Muscle layer of duodenum (tissue), 2 donors: Measurements from ENCODE around the gene ATP6AP1.

Experiments used
- H3K27ac ChIP-seq: one replicate; pipeline ENCODE4 v1.7.0; 2013; ENCODE audit warnings: mild to moderate bottlenecking, low read length
- H3K27me3 ChIP-seq: one replicate; pipeline ENCODE4 v1.7.0; 2013; ENCODE audit warnings: low read depth, mild to moderate bottlenecking, control low read depth, low read length
- H3K36me3 ChIP-seq, 2 donors: one replicate each; pipeline ENCODE4 v1.7.0; 2013; ENCODE audit warnings: low read length in 2 of 2, control low read depth in 1 of 2, mild to moderate bottlenecking in 1 of 2; ENCODE audit not compliant: insufficient read depth in 2 of 2, control insufficient read depth in 1 of 2
- H3K4me1 ChIP-seq, 2 donors: one replicate each; pipeline ENCODE4 v1.7.0; 2013; ENCODE audit warnings: low read length in 2 of 2, mild to moderate bottlenecking in 2 of 2, control low read depth in 1 of 2, moderate library complexity in 1 of 2; ENCODE audit not compliant: insufficient read depth in 2 of 2, control insufficient read depth in 1 of 2
- H3K4me3 ChIP-seq, 2 donors: one replicate each; pipeline ENCODE4 v1.7.0; 2013; ENCODE audit warnings: low read length in 2 of 2, low read depth in 1 of 2, mild to moderate bottlenecking in 1 of 2
- H3K9me3 ChIP-seq, 2 donors: one replicate each; pipeline ENCODE4 v1.7.0; 2013; ENCODE audit warnings: low read length in 2 of 2, control low read depth in 1 of 2, mild to moderate bottlenecking in 1 of 2; ENCODE audit not compliant: control insufficient read depth in 1 of 2
- donor health status: healthy.

Gene ATP6AP1

DNA sequence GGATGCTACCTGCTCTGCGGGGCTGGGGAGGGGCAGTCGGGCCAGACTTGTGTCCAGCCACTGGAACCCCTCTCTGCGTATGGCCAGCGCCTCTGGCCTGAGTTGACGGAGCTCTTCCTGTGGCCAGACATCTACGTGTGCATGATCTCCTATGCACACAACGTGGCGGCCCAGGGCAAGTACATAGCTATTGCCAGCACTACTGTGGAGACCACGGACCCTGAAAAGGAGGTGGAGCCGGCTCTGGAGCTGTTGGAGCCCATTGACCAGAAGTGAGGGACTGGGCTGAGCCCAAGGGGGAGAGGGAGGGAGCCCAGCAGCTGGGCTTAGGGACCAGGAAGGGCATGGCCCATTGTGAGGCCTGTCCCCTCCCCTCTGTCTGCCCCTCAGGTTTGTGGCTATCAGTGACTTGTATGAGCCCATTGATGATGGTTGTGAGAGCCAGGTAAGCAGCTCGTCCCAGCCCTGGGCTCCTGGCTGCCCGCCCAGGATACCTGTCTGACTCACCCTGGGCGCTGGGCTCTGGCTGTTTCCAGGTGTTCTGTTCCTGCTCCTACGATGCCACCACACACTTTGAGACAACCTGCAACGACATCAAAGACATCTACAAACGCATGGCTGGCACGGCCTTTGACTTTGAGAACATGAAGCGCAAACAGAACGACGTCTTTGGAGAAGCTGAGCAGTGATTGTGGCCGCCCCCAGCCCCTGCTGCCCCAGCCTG lies 13.7 kb downstream of the ATP6AP1 start:
- H3K4me1 ChIP-seq, result peaks cover 2 to 31% of the 10 kb centered on the region in 2 donors
- H3K27me3 ChIP-seq, result no peaks in the 10 kb centered on the region
- no peak overlapping the region for H3K4me3 ChIP-seq
- no peak overlapping the region for H3K27ac ChIP-seq
- H3K36me3 ChIP-seq, result peaks cover 0 to 28% of the 10 kb centered on the region in 2 donors
- no peaks in the 10 kb centered on the region for H3K9me3 ChIP-seq

DNA sequence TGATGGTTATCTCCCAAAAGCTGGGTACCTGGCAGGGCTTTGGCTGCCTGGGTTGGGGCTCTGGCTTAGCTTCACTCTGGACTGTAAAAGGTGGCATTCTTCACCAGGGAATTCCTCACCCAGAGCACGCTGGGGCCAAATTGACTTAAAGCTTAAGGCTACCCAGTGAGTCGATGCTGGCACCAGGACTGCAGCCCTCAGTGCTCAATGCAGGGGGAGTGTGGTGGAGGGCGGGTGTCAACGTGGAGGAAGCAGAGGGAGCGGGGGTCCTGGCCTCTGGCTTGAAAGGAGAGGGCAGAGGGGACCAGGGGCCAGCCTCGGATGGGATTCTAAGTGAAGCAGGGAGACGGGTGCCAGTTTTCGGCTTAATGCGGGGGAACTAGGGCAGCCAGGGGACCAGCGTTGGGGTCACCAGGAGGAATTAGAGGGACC lies 15.0 kb downstream of the ATP6AP1 start:
- no peak overlapping the region for H3K27ac ChIP-seq
- no peaks in the 10 kb centered on the region for H3K9me3 ChIP-seq
- H3K27me3 ChIP-seq, result no peaks in the 10 kb centered on the region
- no peak overlapping the region for H3K4me3 ChIP-seq
- H3K4me1 ChIP-seq, result peaks cover 0 to 27% of the 10 kb centered on the region in 2 donors
- peaks cover 0 to 32% of the 10 kb centered on the region in 2 donors for H3K36me3 ChIP-seq

DNA sequence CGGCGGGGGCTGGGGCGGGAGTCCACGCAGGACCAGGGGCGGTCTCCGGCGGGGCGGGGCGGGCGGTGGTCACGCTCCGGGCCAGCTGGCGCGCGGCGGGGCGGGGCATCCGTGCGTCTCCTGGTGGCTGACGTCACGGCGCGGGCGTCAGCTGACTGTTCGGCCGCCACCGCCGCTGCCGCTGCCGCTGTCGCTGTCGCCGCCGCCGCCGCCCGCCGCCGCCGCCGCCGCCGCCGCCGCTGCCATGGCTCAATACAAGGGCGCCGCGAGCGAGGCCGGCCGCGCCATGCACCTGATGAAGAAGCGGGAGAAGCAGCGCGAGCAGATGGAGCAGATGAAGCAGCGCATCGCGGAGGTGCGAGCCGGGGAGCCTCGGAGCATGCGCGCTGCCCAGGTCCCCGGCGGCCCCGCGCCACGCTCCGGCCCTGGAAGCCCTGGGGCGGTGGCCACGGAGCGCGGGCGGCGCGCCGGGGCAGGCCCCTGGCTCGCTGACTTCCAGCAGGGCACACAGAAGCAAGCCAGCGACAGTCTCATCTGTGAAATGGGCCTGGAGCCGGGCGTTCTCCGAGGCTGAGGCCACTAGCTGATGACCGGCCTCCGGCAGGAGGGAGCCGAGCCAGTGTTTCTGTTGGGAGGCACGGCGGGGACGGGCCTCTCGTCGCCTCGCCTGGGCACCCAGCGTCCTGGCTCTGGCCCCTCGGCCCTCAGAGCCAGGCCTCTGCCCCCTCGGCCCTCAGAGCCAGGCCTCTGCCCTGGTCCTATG lies 15.7 kb downstream of the ATP6AP1 start, which contains the start of gene FAM50A:
TSS of gene FAM50A (plus strand) at position 150 of the 763 bp plus-strand sequence. CDS start at position 245, 95 bp downstream.
- H3K36me3 ChIP-seq, result peaks cover 0 to 38% of the 10 kb centered on the region in 2 donors
- H3K9me3 ChIP-seq, result no peaks in the 10 kb centered on the region
- H3K27ac ChIP-seq, result no peak within 1 kb of the TSS
- no peaks in the 10 kb centered on the region for H3K27me3 ChIP-seq
- H3K4me1 ChIP-seq, result peaks cover 0 to 20% of the 10 kb centered on the region in 2 donors
- peak within 1 kb of the TSS; percentile 57 to 63 for H3K4me3 ChIP-seq

DNA sequence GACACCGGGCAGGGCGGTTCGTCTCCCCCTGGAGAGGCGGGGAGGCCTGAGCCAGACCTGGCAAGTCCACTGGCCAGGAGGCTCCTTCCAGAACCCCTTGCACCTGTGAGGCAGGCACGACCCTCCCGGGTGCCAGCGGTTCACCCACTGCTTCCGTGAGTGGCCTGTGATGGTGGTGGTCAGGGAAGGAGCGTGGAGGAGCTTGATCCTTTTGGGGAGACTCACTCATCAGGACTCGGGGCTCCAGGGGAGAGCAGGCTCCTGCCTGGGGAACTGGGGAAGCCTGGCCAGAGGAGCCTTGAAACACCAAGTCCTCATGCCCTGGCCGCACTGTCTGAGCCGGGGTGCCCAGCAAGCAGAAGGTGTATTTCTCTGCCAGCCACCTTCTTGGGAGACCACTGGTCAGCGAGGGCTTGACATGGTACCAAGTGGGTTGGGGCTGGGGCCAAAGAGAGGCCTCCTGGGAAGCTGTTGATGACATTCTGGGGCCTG lies 16.3 kb downstream of the ATP6AP1 start:
- Histone ChIP-seq H3K27ac (no peak overlapping the region), H3K4me1 (peaks cover 0 to 20% of the 10 kb centered on the region in 2 donors), H3K36me3 (peaks cover 0 to 43% of the 10 kb centered on the region in 2 donors), H3K27me3 (no peaks in the 10 kb centered on the region), H3K9me3 (no peaks in the 10 kb centered on the region), H3K4me3 (peak overlapping the region; percentile 57 to 63)

DNA sequence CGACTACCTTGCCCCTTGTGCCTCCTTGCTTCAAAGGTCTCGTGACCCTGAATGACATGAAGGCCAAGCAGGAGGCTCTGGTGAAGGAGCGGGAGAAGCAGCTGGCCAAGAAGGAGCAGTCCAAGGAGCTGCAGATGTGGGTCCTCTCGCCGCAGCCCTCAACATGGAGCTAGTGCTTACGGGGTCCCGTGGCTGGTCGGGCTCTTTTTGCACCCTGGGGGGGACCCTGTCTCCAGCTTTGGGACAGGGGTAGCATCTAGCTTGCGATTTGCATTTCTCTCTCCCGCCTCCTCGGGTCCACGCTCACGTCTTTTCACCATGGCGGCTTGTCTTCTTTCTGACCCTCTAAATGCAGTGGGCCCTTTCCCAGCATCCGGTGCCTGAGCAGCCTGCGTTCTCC lies 17.3 kb downstream of the ATP6AP1 start:
- Histone ChIP-seq H3K4me1 (peaks cover 0 to 20% of the 10 kb centered on the region in 2 donors), H3K4me3 (no peak overlapping the region), H3K27ac (no peak overlapping the region), H3K27me3 (no peaks in the 10 kb centered on the region), H3K36me3 (peaks cover 0 to 44% of the 10 kb centered on the region in 2 donors), H3K9me3 (no peaks in the 10 kb centered on the region)

DNA sequence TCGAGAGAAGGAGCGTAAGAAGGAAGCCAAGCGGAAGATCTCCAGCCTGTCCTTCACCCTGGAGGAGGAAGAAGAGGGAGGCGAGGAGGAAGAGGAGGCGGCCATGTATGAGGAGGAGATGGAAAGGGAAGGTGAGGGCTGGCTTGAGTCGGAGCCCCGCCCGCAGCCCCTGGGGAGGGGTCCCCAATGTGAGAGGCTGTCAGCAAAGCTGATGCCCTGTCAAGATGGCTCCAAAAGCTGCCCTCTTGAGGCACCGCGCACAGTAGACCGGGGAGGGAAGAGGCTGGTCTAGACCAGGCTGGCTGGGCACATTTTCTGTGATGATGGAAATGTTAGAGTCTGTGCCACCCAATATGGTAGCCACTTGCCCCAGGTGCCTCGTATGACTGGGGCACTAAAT lies 18.0 kb downstream of the ATP6AP1 start:
- no peaks in the 10 kb centered on the region for H3K27me3 ChIP-seq
- no peak overlapping the region for H3K4me3 ChIP-seq
- H3K4me1 ChIP-seq, result peaks cover 0 to 20% of the 10 kb centered on the region in 2 donors
- no peaks in the 10 kb centered on the region for H3K9me3 ChIP-seq
- H3K27ac ChIP-seq, result no peak overlapping the region
- H3K36me3 ChIP-seq, result peaks cover 0 to 44% of the 10 kb centered on the region in 2 donors

DNA sequence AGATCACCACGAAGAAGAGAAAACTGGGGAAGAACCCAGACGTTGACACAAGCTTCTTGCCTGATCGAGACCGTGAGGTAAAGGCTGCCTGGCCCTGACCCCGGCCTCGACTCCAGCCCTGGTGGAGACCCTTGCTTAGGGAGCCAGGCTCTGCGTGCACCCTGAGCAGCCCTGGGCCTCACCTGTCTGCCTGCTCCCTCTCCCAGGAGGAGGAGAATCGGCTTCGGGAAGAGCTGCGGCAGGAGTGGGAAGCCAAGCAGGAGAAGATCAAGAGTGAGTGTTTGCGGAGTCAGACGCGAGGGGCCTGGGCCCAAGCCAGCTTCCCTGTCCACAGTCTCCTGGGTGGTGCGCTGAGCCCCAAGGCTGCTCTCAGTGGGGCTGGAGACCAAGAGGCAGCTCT lies 20.0 kb downstream of the ATP6AP1 start:
- Histone ChIP-seq H3K4me1 (peaks cover 0 to 18% of the 10 kb centered on the region in 2 donors), H3K27me3 (no peaks in the 10 kb centered on the region), H3K36me3 (peaks cover 0 to 30% of the 10 kb centered on the region in 2 donors), H3K4me3 (no peak overlapping the region), H3K27ac (no peak overlapping the region), H3K9me3 (no peaks in the 10 kb centered on the region)

DNA sequence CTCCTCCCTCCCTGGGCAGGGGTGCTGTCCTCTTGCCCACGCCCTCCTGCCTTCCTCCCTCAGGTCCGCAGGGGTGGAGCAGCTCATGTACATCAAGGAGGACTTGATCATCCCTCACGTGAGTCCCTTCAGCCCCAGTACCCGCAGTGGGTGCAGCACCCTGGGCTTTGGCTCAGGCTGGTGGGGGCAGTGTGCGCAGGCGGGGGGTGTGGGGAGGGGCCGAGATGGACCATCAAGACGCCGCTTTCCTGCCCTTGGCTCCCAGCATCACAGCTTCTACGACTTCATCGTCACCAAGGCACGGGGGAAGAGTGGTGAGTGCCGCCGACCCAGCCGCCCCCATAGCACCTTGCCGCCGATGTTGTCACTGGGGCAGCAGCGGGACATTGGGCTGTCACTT lies 21.1 kb downstream of the ATP6AP1 start:
- Histone ChIP-seq H3K27ac (no peak overlapping the region), H3K27me3 (no peaks in the 10 kb centered on the region), H3K36me3 (peaks cover 0 to 30% of the 10 kb centered on the region in 2 donors), H3K9me3 (no peaks in the 10 kb centered on the region), H3K4me1 (peaks cover 0 to 15% of the 10 kb centered on the region in 2 donors), H3K4me3 (no peak overlapping the region)

DNA sequence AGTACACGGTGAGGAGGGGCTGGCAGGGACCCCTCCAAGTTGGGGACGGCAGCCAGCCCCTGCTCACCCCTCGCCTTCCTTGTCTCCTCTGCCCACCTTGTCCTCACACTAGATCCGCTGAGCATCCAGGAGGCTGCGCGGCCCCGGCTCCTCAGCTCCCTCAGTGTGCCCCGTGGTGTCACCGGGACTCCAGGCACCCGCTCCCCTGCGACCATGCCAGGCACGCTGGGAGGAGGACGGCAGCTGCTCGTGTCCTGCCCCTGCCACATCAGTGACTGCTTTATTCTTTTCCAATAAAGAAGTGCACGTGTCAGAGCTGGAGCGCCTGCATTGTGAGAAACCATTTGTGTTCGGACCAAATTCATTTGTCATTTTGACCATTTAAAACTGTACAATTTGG lies 21.8 kb downstream of the ATP6AP1 start:
- H3K27me3 ChIP-seq, result no peaks in the 10 kb centered on the region
- no peaks in the 10 kb centered on the region for H3K9me3 ChIP-seq
- no peak overlapping the region for H3K27ac ChIP-seq
- peaks cover 0 to 30% of the 10 kb centered on the region in 2 donors for H3K36me3 ChIP-seq
- H3K4me3 ChIP-seq, result no peak overlapping the region
- peaks cover 0 to 9% of the 10 kb centered on the region in 2 donors for H3K4me1 ChIP-seq

DNA sequence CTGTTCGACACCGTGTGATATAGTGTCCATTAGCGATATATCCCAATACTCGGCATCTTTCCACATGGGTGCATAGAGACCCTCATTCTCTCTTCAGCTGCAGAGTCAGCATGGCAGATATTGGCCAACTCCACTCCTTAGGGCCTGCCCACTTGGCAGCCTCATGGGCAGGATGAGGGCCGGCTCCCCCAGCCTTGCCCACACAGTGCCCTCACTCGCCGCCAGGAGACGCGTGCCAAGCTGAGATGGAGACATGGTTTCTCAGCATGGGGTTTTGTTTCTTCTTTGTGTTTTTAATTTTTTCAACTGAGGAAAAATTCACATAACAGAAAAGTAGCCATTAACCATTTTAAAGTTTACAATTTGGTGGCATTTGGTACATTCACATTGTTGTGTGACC lies 24.3 kb downstream of the ATP6AP1 start:
- Histone ChIP-seq H3K9me3 (no peaks in the 10 kb centered on the region), H3K27ac (no peak overlapping the region), H3K36me3 (peaks cover 0 to 26% of the 10 kb centered on the region in 2 donors), H3K4me1 (no peaks in the 10 kb centered on the region), H3K27me3 (no peaks in the 10 kb centered on the region), H3K4me3 (no peak overlapping the region)

DNA sequence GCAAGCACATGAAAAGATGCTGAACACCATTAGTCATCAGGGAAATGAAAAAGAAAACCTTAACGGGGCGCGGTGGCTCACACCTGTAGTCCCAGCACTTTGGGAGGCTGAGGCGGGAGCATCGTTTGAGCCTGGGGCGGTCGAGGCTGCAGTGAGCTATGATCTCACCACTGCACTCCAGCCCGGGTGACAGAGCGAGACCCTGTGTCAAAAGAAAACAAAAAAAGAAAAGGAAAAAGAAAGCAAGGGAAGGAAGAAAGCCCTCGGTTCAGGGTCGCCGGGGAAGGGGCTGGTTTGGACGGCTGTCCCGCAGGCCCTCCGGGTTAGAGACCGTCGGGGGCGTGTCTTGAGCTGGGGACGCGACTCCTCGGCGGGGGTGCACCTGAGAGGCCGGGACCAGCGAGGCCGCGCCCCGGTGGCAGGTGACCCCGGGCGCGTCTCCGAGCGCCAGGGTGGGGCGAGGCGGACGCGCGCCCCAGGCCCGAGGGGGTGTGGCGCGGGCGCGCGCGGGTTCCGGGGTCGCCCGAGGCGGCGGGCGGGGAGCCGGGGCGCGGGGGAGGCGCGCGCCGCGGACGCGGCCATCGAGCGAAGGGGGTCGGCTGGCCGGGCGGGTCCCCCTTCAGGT lies 29.1 kb downstream of the ATP6AP1 start:
- no peak overlapping the region for H3K27ac ChIP-seq
- H3K4me1 ChIP-seq, result peaks cover 0 to 9% of the 10 kb centered on the region in 2 donors
- peaks cover 0 to 4% of the 10 kb centered on the region in 2 donors for H3K36me3 ChIP-seq
- no peaks in the 10 kb centered on the region for H3K9me3 ChIP-seq
- no peaks in the 10 kb centered on the region for H3K27me3 ChIP-seq
- peak overlapping the region; percentile 21 to 57 for H3K4me3 ChIP-seq
